Measurements from ENCODE around the gene NFX1.

DNA sequence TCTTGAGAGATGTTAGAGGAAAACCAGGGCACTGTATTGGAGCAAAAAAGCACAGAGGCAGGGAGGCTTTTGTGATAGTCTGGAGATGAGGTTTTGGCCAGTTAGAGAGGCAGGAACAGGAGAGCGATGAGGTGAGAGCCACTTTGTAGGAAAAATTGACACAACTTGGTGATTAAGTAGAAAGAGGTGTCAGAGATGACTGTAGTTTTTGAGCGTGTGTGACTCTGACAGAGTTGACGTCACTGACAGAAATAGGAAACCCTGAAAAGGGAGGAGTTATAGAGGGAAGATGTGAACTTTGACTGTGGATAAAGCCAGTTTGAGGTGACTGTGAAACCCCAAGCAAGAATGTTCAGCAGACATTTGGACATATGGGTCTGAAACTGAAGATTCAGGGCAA is 15.7 kb downstream of the NFX1 start:
- TF ChIP-seq POLR2A (IDR thresholded peaks at IDR 0.05) (no peak), POLR2AphosphoS5 (IDR thresholded peaks at IDR 0.05) (no peak), EP300 (IDR thresholded peaks at IDR 0.05; ENCODE audit: low read depth) (no peak)
- TF ChIP-seq, protein P1, sequence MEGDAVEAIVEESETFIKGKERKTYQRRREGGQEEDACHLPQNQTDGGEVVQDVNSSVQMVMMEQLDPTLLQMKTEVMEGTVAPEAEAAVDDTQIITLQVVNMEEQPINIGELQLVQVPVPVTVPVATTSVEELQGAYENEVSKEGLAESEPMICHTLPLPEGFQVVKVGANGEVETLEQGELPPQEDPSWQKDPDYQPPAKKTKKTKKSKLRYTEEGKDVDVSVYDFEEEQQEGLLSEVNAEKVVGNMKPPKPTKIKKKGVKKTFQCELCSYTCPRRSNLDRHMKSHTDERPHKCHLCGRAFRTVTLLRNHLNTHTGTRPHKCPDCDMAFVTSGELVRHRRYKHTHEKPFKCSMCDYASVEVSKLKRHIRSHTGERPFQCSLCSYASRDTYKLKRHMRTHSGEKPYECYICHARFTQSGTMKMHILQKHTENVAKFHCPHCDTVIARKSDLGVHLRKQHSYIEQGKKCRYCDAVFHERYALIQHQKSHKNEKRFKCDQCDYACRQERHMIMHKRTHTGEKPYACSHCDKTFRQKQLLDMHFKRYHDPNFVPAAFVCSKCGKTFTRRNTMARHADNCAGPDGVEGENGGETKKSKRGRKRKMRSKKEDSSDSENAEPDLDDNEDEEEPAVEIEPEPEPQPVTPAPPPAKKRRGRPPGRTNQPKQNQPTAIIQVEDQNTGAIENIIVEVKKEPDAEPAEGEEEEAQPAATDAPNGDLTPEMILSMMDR (IDR thresholded peaks at IDR 0.05) = no peak

Measured in transverse colon (tissue), 4 donors.